Stimulated activated CD4-positive, alpha-beta T cell treated with anti-CD3 and anti-CD28 coated beads, Interleukin-4, amount 100 ng/mL, for 24 hours (primary cell): Measurements from ENCODE around the gene STRIP2.
"Not testable (repeated sequence)": the region's sequence is repeated elsewhere in the genome, so short reads cannot be mapped to it uniquely, and the experiment has no call there.

Experiments
- DNase-seq: peaks from one replicate; pipeline ENCODE4 v3.0.0-alpha.2; 2020

The STRIP2 gene

DNA sequence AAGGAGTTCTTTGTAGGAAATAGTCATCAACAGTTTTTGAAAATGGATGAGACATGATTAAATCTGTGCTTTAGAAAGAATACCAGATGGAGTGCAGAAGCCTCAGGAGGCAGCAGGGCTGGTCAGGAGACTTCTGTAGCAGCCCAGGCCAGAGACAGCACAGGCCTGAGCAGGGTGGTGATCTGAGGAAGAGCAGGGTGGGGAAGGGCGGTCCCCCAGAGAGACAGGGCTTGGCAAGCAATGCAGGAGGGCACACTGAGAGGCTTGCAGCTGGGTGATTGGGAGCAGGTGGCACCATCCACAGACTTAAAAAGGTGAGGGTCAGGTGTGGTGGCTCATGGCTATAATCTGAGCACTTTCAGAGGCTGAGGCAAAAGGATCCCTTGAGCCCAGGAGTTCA lies 63.8 kb downstream of the STRIP2 start:
- DNase-seq = no peak

DNA sequence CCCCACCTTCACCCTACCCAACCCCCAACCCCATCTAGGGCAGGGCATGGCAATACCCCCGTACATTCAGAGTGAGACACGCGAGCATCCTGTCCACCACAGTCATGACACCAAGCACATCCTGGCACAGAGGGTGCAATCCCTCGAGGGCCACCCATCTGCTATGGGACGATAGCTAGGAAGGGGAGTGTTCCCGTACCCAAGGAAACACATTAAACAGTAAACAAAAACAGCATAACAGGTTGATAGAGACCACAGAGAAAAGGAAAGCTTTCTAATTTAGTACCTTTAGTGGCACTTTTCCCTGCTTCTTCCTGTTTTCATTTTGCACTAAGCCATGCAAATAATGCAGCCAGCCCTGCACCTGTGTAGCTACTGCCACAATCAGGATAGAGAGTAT lies 65.8 kb downstream of the STRIP2 start:
- no peak for DNase-seq

DNA sequence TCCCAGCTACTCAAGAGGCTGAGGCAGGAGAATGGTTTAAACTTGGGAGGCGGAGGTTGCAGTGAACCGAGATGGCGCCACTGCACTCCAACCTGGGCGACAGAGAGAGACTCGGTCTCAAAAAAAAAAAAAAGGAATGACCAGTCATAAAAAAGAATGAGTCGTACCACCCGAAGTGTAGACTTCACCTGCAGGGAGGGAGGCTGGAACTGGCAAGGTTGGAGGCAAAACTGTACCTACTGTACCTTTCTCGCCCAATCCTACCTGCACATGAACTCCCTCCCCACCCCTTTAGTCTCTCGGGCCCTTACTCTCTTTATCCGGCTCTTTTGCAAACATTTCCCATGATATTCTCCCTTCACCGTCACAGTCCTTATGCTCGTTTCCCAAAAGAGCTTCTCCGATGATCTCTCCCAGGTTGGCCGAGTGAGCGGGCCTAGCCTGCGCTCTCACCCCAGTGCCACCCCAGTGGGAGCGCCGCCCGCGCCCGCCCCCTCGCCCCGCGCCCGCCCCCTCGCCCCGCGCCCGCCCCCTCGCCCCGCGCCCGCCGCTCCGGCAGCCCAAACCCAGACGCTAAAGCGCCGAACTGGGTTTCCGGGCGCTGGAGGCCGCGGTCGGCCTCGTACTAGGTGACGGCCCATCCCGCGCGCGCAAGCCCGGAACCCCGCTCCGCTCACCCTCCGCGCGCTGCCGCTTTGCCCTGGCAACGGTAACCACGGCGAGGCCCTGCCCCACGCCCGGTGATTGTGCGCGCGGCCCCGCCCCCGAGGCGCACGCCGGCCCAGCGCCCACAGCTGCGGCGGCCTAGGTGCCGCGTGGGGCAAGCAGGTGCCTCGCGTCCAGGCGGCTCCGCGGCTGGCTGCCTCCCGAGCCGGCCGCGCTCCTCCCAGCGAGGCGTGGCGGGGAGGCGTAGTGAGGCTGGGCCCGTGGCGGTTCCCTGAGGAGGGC lies 67.8 kb downstream of the STRIP2 start, which contains the start of gene SMKR1:
Gene SMKR1 (plus strand): TSS at position 772 of the 948 bp plus-strand sequence. CDS start 294 bp downstream, outside the sequence.
- DNase-seq = peak; percentile 90

DNA sequence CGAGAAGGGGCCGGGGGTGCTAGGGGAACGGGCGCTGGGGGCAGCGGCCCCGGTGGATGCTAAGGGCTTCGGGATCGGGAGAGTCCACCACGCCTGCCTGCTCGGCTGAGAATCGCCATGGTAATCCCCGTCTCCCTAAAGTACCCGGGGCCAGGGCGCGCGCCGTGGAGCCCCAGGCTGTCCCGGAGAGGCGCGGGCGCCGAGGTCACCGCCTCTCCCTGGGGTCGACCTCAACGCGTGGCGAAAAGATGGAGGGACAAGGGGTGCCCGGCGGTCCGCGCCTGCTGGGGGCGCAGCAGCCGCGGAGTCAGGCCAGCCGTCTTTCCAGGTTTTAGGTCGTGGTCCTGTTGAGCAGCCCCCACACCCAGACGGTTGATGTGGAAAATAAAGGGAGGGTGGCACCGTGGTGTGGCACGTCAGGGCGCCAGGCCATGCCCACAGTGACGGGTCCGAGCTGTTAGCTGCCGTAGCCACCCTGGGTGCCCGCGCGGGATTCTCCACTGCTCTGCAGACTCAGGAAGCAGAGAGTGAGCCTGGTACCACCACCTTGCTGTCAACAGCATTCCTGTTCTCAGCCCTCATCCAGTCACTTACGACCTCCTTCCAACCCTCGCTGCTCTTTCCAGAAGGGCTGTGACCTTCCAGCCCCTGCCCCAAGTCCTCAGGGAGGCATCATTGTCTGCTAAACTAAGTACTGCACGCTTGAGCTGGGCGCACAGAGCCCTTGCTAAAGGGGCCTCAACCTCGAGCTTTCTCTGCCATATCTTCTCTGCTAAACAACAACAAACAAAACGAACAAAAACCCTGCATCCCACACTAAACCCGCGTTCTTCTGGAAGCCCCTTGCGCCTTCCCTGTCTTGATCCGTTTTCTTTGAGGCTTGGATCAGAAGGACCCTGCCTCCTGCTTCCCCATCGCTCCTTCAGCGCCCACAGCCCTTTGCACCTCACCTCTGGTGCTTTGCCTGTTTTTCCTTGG lies 68.8 kb downstream of the STRIP2 start:
- no peak for DNase-seq

DNA sequence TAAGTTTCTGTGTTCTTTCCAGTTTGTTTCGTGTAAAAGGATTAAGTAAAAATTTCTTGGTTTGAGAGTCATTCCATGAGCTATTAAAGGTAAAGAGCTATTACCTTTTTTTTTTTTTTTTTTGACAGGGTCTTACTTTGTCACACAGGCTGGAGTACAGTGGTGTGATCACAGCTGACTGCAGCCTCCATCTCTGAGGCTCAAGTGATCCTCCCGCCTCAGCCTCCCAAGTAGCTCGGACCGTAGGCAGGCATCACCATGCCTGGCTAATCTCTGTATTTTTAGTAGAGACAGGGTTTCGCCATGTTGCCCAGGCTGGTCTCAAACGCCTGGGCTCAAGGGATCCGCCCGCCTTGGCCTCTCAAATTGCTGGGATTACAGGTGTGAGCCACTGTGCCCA lies 69.5 kb downstream of the STRIP2 start:
- DNase-seq = no peak

DNA sequence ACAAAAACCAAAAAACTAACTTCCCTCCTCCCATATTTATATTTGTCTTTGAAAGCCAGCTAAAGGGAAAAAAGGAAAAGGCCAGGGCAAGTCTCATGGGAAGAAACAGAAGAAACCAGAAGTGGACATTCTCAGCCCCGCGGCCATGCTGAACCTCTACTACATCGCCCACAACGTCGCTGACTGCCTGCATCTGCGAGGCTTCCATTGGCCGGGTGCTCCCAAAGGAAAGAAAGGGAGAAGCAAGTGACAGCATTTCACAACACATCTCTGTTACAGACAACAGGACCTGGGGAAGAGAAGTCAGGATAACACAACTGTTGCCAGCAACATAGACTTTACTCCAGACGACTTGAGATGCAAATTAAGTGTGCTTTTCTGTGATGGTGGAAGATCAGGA lies 78.0 kb downstream of the STRIP2 start:
- DNase-seq = no peak

DNA sequence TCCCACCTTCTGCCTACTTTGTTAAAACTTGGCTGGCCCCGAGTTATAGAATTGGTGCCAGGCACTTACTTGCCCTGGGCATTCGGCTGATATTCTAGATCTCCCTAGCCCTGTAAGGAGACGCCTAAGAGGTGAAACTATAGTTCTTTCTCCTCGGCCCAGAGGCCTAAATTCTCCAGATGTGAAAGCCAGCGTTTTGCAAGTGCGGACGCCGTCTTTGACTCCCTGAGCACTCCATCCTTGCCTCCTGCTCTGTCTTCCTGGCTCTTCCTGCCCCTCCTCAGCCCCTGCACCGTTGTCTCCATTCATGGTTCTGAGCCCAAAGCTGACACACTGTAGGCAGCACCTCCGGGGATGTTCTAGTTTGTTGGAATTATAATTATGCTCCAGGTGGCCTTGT lies 79.3 kb downstream of the STRIP2 start:
- no peak for DNase-seq

DNA sequence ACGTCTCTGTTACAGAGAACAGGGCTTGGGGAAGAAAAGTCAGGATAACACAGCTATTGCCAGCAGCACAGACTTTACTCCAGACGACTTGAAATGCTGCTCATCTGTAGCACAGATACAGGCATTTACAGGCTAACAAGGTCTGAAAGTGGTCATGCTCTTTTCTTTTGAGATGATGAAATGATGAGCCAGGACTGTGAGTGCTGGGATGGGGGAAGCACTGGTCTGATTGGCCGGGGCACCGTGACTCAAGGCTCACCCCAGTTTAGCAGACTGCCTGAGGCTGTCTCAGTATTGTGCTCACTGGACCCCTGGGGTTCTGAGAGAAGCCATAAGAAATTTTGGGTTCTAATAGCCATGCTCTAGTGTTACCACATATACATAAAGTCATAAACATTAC lies 80.5 kb downstream of the STRIP2 start:
- DNase-seq = no peak

DNA sequence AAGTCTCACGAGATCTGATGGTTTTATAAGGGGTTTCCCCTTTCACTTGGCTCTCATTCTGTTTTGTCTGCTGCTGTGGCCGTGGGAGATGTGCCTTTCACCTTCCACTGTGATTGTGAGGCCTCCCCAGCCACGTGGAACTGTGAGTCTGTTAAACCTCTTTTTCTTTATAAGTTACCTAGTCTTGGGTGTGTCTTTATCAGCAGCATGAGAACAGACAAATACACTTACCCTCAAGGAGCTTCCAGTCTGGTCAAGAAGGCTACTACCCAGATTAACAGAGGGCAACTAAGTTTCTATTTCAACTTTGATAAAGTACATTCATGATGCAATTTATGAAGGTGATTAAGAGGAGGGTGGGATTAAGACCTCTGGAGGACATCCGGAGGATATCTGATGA lies 81.1 kb downstream of the STRIP2 start:
- DNase-seq = no peak

DNA sequence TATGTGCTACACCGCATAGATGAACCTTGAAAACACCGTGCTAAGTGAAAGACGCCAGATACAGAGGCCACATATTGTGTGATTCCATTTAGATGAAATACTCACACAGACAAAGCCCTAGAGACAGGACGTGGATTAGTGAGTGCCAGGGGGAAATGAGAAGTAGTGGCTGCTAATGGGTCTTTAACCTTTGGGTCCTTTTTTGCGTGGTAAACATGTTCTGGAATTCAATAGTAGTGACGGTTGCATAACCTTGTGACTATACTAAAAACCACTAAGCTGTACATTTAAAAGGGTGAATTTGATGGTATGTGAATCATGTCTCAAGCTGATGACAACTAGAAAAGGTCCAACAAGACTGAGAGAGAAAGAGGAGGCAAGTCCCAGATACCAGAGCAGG lies 83.7 kb downstream of the STRIP2 start:
- DNase-seq = no peak

DNA sequence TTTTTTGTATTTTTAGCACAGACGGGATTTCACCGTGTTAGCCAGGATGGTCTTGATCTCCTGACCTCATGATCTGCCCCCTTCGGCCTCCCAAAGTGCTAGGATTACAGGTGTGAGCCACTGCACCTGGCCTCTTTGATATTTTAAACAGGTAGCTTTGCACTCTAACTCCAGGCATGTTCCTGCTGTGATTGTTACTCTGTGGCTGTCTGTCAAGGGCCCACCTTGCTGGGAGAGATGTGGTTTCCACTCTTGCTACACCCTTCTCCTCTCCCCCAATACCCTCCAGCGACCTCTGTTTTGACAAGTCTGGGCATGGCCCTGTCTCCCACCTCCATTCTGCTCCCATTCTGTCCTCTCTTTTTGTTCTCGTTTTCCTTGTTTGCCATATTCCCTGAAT lies 85.2 kb downstream of the STRIP2 start:
- no peak for DNase-seq

DNA sequence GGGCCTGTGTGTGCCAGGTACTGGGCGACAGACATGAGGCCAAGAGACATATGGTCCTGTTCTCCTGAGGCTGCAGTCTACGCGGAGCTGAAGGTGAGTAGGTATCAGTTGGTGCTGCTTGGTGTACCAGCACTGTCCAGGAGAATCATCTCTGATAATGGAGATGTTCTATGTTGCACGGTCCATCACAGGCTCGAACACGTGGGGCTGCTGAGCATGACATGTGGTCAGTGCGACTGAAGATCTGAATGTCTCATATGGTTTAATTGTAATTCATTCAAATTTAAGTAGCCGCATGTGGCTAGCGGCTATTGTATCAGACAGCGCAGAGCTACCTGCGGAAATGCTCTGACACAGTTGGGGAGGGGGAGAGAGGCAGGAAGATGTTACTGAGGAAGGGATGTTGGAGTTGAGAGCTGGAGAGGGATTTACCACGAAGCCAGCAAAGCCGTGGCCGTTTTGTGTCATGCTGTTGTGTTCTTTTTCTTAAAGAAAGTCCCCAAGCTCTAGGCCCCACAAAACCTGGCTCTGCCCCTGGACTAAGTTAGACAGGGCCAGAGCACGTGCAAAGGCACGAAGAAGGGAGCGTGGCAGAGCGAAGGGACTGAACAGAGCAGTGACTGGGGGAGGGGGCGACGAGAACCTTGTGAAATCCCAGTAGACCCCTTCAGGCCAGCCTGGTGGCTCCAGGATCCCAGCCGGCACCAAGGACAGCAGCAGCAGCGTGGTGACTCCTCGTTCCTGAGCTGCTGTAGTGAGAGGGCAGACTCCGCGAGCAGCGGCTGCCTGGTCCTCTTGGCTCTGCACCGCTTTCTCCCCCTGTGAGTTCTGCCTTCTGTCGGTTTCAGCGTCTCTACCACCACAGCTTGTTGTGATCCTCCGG lies 88.1 kb downstream of the STRIP2 start:
- no peak for DNase-seq

DNA sequence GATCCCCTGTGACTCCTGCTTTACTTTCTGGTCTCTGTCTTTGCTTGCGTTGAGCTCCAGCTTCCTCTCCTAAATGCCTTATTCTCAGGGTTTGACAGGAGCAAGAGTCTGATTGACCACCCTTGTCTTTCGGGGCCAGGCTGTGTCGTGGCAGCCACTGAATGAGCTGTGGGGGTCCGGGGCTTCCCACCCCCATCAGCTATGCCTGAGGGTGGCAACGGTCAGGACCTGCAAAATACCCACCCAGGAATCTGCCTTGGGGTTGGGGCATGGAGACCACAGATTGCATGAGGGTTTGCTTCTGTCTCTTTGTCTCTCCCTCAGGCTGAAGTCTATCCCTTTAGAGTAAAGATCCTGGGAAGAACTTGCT lies 88.7 kb downstream of the STRIP2 start:
- DNase-seq = no peak

DNA sequence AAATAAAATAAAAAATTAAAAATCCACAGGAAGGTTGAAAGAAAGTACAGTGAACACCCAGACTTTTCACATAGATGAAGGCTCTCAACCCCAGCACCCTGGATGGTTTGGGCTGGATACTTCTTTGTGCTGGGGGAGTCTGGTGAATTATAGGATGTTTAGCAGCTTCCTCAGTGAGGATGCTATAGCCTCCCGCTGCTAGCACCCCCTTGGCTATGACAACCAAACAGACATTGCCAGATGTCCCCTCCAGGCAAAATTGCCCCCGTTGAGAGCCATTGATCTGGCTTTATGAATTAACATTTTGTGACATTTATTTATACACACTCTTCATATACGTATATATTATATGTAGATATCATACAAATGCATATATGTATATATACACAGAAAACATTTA lies 89.7 kb downstream of the STRIP2 start:
- DNase-seq = no peak

DNA sequence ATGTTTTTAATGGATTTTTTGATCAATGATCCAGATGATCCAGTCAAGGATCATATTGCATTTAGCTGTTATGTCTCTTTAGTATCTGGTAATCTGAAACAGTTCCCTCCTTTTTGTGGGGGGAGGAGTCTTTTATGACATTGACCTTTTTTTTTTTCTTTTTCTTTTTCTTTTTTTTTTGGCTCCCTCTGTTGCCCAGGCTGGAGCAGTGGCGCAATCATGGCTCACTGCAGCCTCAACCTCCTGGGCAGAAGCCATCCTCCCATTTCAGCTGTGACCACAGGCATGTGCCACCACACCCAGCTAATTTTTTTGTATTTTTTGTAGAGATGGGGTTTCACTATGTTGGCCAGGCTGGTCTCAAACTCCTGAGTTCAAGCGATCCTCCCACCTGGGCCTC lies 90.2 kb downstream of the STRIP2 start:
- DNase-seq = not testable (repeated sequence)

DNA sequence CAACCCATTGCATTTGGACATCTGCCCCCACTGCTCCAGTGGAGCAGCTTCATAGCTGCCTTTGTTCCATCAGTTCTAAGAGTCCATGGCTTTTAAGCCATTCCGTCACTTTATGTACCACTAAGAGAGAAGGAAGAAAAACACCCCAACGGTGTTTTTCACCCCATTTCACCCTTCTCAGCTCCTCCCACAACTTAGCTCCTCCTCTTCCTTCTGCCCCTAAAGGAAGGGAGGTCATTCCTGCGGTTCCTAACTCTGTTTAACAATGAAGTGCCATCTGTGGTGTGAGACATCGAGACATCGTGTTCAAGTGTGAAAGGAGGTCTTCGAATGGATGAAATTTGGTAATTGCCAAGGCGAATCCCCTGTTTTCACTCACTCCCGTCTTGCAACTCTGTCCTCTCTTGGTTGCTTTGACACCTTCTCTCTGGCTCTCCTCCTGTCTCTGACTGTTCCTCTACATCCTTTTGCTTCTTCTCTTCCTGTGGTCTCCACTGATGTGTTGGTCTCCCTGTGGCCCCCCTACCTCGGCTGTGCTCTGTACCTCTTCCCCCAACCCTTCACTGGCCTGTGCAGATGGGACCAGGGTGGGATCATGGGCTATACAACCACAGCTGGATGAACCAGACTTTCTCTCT lies 91.1 kb downstream of the STRIP2 start:
- DNase-seq = no peak

DNA sequence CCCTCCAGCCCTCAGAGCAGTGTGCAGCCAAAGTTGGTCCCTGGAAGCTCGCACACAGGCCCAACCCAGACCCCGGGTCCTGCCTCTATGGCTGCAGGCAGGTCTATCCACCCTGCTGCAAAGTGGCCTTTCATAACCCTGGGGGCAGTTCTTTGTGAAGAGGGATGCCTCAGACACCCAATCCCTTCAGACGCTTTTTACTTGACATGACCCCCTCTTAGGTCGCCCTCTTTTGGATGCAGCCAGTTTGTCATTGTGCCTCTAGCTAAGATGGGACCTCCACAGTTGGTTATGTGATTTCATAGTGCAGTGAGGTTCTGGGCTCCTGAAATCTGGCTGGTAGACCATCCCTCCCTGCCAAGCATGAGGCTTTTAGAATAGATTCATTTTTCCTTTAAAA lies 95.4 kb downstream of the STRIP2 start:
- DNase-seq = no peak

DNA sequence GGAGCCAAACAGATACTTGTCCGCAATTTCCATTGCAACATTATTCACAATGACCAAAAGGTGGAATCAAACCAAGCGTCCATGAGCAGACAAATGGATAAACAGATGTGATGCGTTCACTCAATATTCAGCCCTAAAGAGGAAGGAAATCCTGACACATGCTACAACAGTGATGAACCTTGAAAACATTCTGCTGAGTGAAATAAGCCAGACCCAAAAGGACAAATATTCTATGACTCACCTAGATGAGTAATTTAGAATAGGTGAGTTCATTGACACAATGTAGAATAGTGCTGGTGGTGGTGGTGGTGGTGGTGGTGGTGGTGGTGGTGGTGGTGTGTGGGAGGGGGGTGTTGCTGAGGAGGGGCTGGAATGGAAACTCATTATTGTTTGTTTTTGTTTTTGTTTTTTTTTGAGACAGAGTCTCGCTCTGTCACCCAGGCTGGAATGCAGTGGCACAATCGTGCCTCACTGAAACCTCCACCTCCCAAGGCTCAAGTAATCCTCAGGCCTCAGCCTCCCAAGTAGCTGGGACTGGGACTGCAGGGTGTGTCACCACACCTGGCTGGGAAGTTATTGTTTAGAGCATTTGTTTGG lies 96.7 kb downstream of the STRIP2 start:
- DNase-seq = peak; percentile 57

DNA sequence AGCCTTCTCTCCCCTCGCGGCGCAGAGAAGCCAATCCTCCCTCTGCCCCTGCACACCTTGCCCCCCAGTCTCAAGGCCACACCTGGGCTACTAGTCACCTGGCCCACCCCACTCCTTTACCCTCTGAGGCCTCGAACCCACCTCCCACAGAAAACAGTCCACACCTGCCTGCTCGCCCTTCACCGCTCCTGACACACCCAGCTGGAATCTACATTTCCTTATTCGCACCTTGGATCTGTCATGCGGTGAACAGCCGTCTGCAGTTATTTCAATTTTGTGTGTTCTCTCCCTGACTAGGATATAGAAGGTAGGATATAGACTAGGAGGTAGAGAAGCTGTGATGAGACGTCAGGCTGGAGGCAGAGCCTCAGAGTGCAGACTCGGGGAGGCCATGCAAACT lies 97.5 kb downstream of the STRIP2 start:
- no peak for DNase-seq

DNA sequence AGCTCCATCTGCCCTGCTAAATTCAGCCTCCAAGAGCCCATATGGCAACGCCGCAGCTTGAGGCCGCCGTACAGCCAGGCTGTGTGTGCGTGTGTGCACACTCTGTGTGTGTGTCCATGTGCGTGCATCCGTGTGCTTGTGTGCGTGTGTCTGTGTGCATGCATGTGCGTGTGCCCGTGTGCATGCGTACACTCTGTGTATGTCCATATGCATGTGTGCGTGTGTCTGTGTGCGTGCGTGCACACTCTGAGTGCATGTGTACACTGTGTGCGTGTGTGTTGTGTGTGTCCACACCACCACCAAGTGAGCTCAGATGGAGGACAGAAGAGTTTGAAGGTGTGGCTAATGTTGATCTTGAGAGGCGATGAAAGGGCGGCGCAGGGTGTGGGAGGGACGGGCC lies 98.1 kb downstream of the STRIP2 start:
- no peak for DNase-seq

DNA sequence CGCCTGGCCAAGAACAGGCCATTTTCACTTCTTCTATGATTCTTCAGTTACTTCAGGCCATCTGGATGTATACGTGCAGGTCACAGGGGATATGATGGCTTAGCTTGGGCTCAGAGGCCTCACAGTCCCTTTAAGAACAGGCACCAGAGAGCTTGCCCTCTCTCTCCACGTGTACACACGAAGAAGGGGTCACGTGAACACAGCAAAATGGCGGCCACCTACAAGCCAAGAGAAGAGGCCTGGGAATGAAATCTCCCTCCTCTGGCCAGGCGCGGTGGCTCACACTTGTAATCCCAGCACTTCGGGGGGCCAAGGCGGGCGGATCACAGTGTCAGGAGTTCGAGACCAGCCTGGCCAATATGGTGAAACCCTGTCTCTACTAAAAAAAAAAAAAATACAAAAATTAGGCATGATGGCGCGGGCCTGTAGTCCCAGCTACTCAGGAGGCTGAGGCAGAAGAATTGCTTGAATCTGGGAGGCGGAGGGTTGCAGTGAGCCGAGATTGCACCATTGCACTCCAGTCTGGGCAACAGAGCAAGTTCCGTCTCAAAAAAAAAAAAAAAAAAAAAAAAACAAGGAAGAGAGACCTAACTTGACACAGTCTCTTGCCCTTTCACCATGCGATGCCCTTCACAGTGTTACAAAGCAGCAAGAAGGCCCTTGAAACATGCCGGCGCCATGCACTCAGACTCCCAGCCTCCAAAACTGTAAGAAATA lies 100.5 kb downstream of the STRIP2 start:
- not testable (repeated sequence) for DNase-seq
